PFSK-1 (cell line): ENCODE results near the gene TRMT1.

Experiments used
- FOXP2 ChIP-seq: optimal IDR thresholded peaks from 2 replicates; pipeline ENCODE3; 2011; ENCODE audit warnings: borderline replicate concordance, control low read depth, inconsistent platforms; ENCODE audit not compliant: insufficient read depth; ENCODE audit errors: extremely low read length, extremely low read depth
- POLR2AphosphoS5 ChIP-seq: IDR thresholded peaks from 2 replicates; pipeline ENCODE4 v1.6.1; 2012; ENCODE audit warnings: low read depth, mild to moderate bottlenecking, control low read depth, low read length, moderate library complexity
- REST ChIP-seq, 2 experiments: IDR thresholded peaks; 2 replicates each; pipeline versions ENCODE4 v1.6.1 to v1.8.0; 2011 to 2012; ENCODE audit warnings: low read depth in 2 of 2, low read length in 2 of 2, control low read depth in 1 of 2, inconsistent platforms in 1 of 2, mild to moderate bottlenecking in 1 of 2, moderate library complexity in 1 of 2; ENCODE audit not compliant: insufficient read depth in 1 of 2
- SIN3A ChIP-seq: IDR thresholded peaks from 2 replicates; pipeline ENCODE4 v1.6.1; 2012; ENCODE audit warnings: mild to moderate bottlenecking, low read length, moderate library complexity, borderline replicate concordance; ENCODE audit not compliant: insufficient read depth
- TAF1 ChIP-seq: IDR thresholded peaks from 2 replicates; pipeline ENCODE4 v1.6.1; 2012; ENCODE audit warnings: low read length, control low read depth, borderline replicate concordance; ENCODE audit not compliant: insufficient read depth

GRCh38 chr19:13129384-13129783, 12.8 kb upstream of the TRMT1 start:
- TF ChIP-seq REST (IDR thresholded peaks at IDR 0.05; ENCODE audit: insufficient read depth in 1 of 2, low read depth in 2 of 2, low read length in 2 of 2) = no peak
- TF ChIP-seq TAF1 = no peak
- no peak for TF ChIP-seq SIN3A
- no peak for TF ChIP-seq POLR2AphosphoS5
- TF ChIP-seq FOXP2 = no peak
